H1 (cell line): Measurements from ENCODE around the gene PCDH19. TPM values are rescaled to one million over a fixed set of nuclear protein-coding genes. Genes with fewer than 3 reads are reported as not detected.

Source experiments
- CTCF ChIA-PET: fragments of 300-600 bp; sonication (Branson Sonifier 250); formaldehyde crosslinking; loops from one replicate; lab custom pipeline; 2021; ENCODE audit not compliant: partially characterized antibody; lab: Charles Lee
- POLR2A ChIA-PET: fragments of 300-600 bp; sonication (Branson Sonifier 250); formaldehyde crosslinking; loops from one replicate; lab custom pipeline; 2021; ENCODE audit warnings: inconsistent platforms; ENCODE audit not compliant: partially characterized antibody; lab: Charles Lee
- DNase-seq, 2 experiments: peaks; one replicate each; pipeline versions ENCODE4 v3.0.0 to v3.0.0-alpha.2; 2010 to 2022; ENCODE audit warnings: low spot score in 2 of 2, low read depth in 1 of 2, mixed read lengths in 1 of 2
- FAIRE-seq: peaks from 2 replicates; lab custom pipeline; 2011; peaks lifted over from hg19 to GRCh38; lab: Jason Lieb, UNC
- H2AFZ ChIP-seq: 2 replicates; pipeline ENCODE4 v1.8.1; 2012; ENCODE audit warnings: low read length, inconsistent platforms
- H2AK5ac ChIP-seq: 2 replicates; pipeline ENCODE4 v1.6.1; 2013; ENCODE audit warnings: low read depth, low read length
- H2BK120ac ChIP-seq: replicated peaks from 2 replicates; pipeline ENCODE3; 2013; ENCODE audit warnings: low read depth, low read length, inconsistent platforms
- H2BK12ac ChIP-seq: 2 replicates; pipeline ENCODE4 v1.6.1; 2013; ENCODE audit warnings: low read depth, low read length
- H2BK15ac ChIP-seq: 2 replicates; pipeline ENCODE4 v1.6.1; 2013; ENCODE audit warnings: low read length
- H2BK20ac ChIP-seq: 2 replicates; pipeline ENCODE4 v1.6.1; 2013; ENCODE audit warnings: low read length
- H2BK5ac ChIP-seq: 2 replicates; pipeline ENCODE4 v1.6.1; 2013; ENCODE audit warnings: low read depth, low read length
- H3K14ac ChIP-seq: 2 replicates; pipeline ENCODE4 v1.6.1; 2013; ENCODE audit warnings: inconsistent platforms; ENCODE audit not compliant: insufficient read length
- H3K18ac ChIP-seq: 2 replicates; pipeline ENCODE4 v1.6.1; 2013; ENCODE audit warnings: low read length; ENCODE audit errors: extremely low read depth
- H3K23ac ChIP-seq: 2 replicates; pipeline ENCODE4 v1.6.1; 2013; ENCODE audit warnings: inconsistent platforms; ENCODE audit not compliant: insufficient read length
- H3K23me2 ChIP-seq: 2 replicates; pipeline ENCODE4 v1.6.1; 2013; ENCODE audit warnings: low read depth, low read length
- H3K27ac ChIP-seq: 2 replicates; pipeline ENCODE4 v1.6.1; 2011; ENCODE audit warnings: low read depth, low read length, inconsistent platforms
- H3K27me3 ChIP-seq, 4 experiments: replicated peaks in 1 of 4; 1 replicate in 1 of 4; 2 replicates in 3 of 4; pipeline versions ENCODE4 v1.6.1 to v1.8.1; 2011 to 2013; ENCODE audit warnings: low read length in 3 of 4, mild to moderate bottlenecking in 3 of 4, inconsistent platforms in 2 of 4, mixed read lengths in 2 of 4, moderate library complexity in 1 of 4; ENCODE audit not compliant: control insufficient read depth in 3 of 4, insufficient read depth in 3 of 4; ENCODE audit errors: extremely low read depth in 1 of 4
- H3K36me3 ChIP-seq, 4 experiments: 2 replicates each; pipeline versions ENCODE4 v1.6.1 to v1.8.1; 2011 to 2013; ENCODE audit warnings: mild to moderate bottlenecking in 4 of 4, low read length in 3 of 4, moderate library complexity in 2 of 4, control low read depth in 1 of 4, inconsistent platforms in 1 of 4; ENCODE audit not compliant: insufficient read depth in 4 of 4, control insufficient read depth in 2 of 4
- H3K4ac ChIP-seq: replicated peaks from 2 replicates; pipeline ENCODE3; 2013; ENCODE audit warnings: low read length, low read depth, mixed read lengths, inconsistent platforms; ENCODE audit not compliant: insufficient read length
- H3K4me1 ChIP-seq, 4 experiments: replicated peaks in 1 of 4; 1 replicate in 1 of 4; 2 replicates in 3 of 4; pipeline versions ENCODE4 v1.6.1 to v1.8.1; 2011 to 2013; ENCODE audit warnings: low read length in 3 of 4, inconsistent platforms in 2 of 4, mixed read lengths in 1 of 4; ENCODE audit not compliant: insufficient read depth in 4 of 4, control insufficient read depth in 3 of 4
- H3K4me2 ChIP-seq, 2 experiments: 2 replicates each; pipeline versions ENCODE4 v1.6.1 to v1.8.1; 2011 to 2013; ENCODE audit warnings: low read depth in 2 of 2, low read length in 2 of 2, control low read depth in 1 of 2, inconsistent platforms in 1 of 2, mild to moderate bottlenecking in 1 of 2; ENCODE audit not compliant: insufficient read depth in 1 of 2
- H3K4me3 ChIP-seq, 4 experiments: fragments of 200-600, 300-600 bp in 1 of 4; sonication (generic), shearing (Covaris generic), sonication (Bioruptor Twin) in 1 of 4; 2 replicates each; pipeline versions ENCODE4 v1.5.1 to v1.8.1; 2011 to 2016; ENCODE audit warnings: low read length in 4 of 4, low read depth in 3 of 4, control low read depth in 2 of 4, inconsistent platforms in 2 of 4, mild to moderate bottlenecking in 2 of 4, mixed read lengths in 1 of 4, moderate library complexity in 1 of 4; ENCODE audit not compliant: insufficient read depth in 2 of 4; ENCODE audit errors: extremely low read depth in 1 of 4
- H3K56ac ChIP-seq: replicated peaks from 2 replicates; pipeline ENCODE3; 2013; ENCODE audit warnings: low read depth, mild to moderate bottlenecking, mixed read lengths, low read length, inconsistent platforms; ENCODE audit not compliant: insufficient read length
- H3K79me1 ChIP-seq: 2 replicates; pipeline ENCODE4 v1.6.1; 2013; ENCODE audit warnings: low read depth, low read length, control low read depth
- H3K79me2 ChIP-seq, 2 experiments: 2 replicates each; pipeline versions ENCODE4 v1.6.1 to v1.8.1; 2012 to 2013; ENCODE audit warnings: low read length in 2 of 2, mild to moderate bottlenecking in 2 of 2, inconsistent platforms in 1 of 2; ENCODE audit not compliant: insufficient read depth in 2 of 2, control insufficient read depth in 1 of 2
- H3K9ac ChIP-seq, 4 experiments: replicated peaks in 1 of 4; 1 replicate in 1 of 4; 2 replicates in 3 of 4; pipeline versions ENCODE4 v1.6.1 to v1.8.1; 2011 to 2013; ENCODE audit warnings: low read depth in 3 of 4, low read length in 3 of 4, control low read depth in 2 of 4, mild to moderate bottlenecking in 2 of 4, moderate library complexity in 2 of 4, inconsistent platforms in 1 of 4; ENCODE audit errors: extremely low read depth in 1 of 4
- H3K9me3 ChIP-seq, 2 experiments: 2 replicates each; pipeline versions ENCODE4 v1.6.1 to v1.8.1; 2012 to 2013; ENCODE audit warnings: mild to moderate bottlenecking in 2 of 2, moderate library complexity in 2 of 2, control low read depth in 1 of 2, inconsistent platforms in 1 of 2, low read depth in 1 of 2, low read length in 1 of 2, mixed read lengths in 1 of 2; ENCODE audit not compliant: insufficient read depth in 2 of 2
- H4K20me1 ChIP-seq, 2 experiments: replicated peaks in 1 of 2; 2 replicates each; pipeline versions ENCODE3 to v1.8.1; 2011 to 2013; ENCODE audit warnings: inconsistent platforms in 2 of 2, low read length in 2 of 2, mild to moderate bottlenecking in 1 of 2; ENCODE audit not compliant: insufficient read depth in 2 of 2, control insufficient read depth in 1 of 2
- H4K5ac ChIP-seq: 2 replicates; pipeline ENCODE4 v1.6.1; 2013; ENCODE audit warnings: low read length, low read depth, mixed read lengths, inconsistent platforms; ENCODE audit not compliant: insufficient read length
- H4K8ac ChIP-seq: 2 replicates; pipeline ENCODE4 v1.8.0; 2013; ENCODE audit warnings: mild to moderate bottlenecking, moderate library complexity, low read length, inconsistent platforms; ENCODE audit not compliant: insufficient read depth; ENCODE audit errors: extremely low read depth
- H4K91ac ChIP-seq: replicated peaks from 2 replicates; pipeline ENCODE3; 2013; ENCODE audit warnings: low read length, mixed read lengths, inconsistent platforms; ENCODE audit not compliant: insufficient read length
- CTCF ChIP-seq, 3 experiments: IDR thresholded peaks; 1 replicate in 2 of 3; 2 replicates in 1 of 3; pipeline versions ENCODE4 v1.5.1 to v1.6.1; 2011; ENCODE audit warnings: low read length in 3 of 3, mild to moderate bottlenecking in 3 of 3, inconsistent platforms in 2 of 3, low read depth in 1 of 3, moderate library complexity in 1 of 3; ENCODE audit not compliant: insufficient read depth in 1 of 3; ENCODE audit errors: control extremely low read depth in 1 of 3
- E2F6 ChIP-seq: IDR thresholded peaks from 2 replicates; pipeline ENCODE4 v1.6.1; 2012; ENCODE audit warnings: inconsistent platforms
- KDM5A ChIP-seq: fragments of 200-600 bp; IDR thresholded peaks from 2 replicates; pipeline ENCODE4 v1.7.1; 2012; ENCODE audit warnings: mild to moderate bottlenecking, low read length, inconsistent platforms, mixed read lengths
- MAFK ChIP-seq: IDR thresholded peaks from 2 replicates; pipeline ENCODE4 v1.6.1; 2012; ENCODE audit warnings: low read depth, mild to moderate bottlenecking, improper control_type of control experiment, low read length
- POLR2AphosphoS5 ChIP-seq: IDR thresholded peaks from 2 replicates; pipeline ENCODE4 v1.6.1; 2011; ENCODE audit warnings: low read depth, low read length
- RFX5 ChIP-seq: IDR thresholded peaks from 2 replicates; pipeline ENCODE4 v1.6.1; 2011; ENCODE audit warnings: low read depth, low read length, improper control_type of control experiment, borderline replicate concordance
- RXRA ChIP-seq: IDR thresholded peaks from 2 replicates; pipeline ENCODE4 v1.6.1; 2011; ENCODE audit warnings: low read depth, mild to moderate bottlenecking, low read length, moderate library complexity; ENCODE audit not compliant: insufficient read depth
- SAP30 ChIP-seq: fragments of 300-600 bp; sonication (generic); IDR thresholded peaks from 2 replicates; pipeline ENCODE4 v1.7.1; 2012; ENCODE audit warnings: low read length, moderate library complexity, mild to moderate bottlenecking, inconsistent platforms; ENCODE audit not compliant: insufficient read depth, insufficient replicate concordance
- SUZ12 ChIP-seq: fragments of 200-600 bp; sonication (generic); IDR thresholded peaks from 2 replicates; pipeline ENCODE4 v1.6.1; 2012; ENCODE audit warnings: mild to moderate bottlenecking, inconsistent platforms, low read length, moderate library complexity, mixed read lengths
- TAF1 ChIP-seq: IDR thresholded peaks from 2 replicates; pipeline ENCODE4 v1.6.1; 2011; ENCODE audit warnings: mild to moderate bottlenecking, low read depth, low read length
- TBP ChIP-seq: IDR thresholded peaks from 2 replicates; pipeline ENCODE4 v1.6.1; 2011; ENCODE audit warnings: low read depth, low read length, improper control_type of control experiment
- WGBS, 2 experiments: shearing (Covaris generic) in 1 of 2; methylation state at CpG; one replicate each; pipeline versions ENCODE4 v1.1.6 to v1.1.7; 2013 to 2015; ENCODE audit warnings: low lambda C conversion rate in 2 of 2, mixed read lengths in 2 of 2, inconsistent platforms in 1 of 2, low coverage in 1 of 2, missing lambda C conversion rate in 1 of 2; ENCODE audit not compliant: insufficient replicate concordance in 2 of 2, insufficient coverage in 1 of 2, insufficient read length in 1 of 2; ENCODE audit errors: extremely low coverage in 1 of 2, missing lambda C conversion rate in 1 of 2; 5-methylcytosine and 5-hydroxymethylcytosine counted together
- polyA plus RNA-seq, 7 experiments: library from polyadenylated mRNA; depleted of rRNA in 3 of 7; stranded (reverse) in 5 of 7; unstranded in 2 of 7; fragments of >200 nt in 5 of 7; fragments of 200-250 nt in 2 of 7; gene quantifications; 1 replicate in 5 of 7; 2 replicates in 1 of 7; 4 replicates in 1 of 7; pipeline versions ENCODE4 v1.2.1 to v1.2.3, GENCODE V29; 2011 to 2013; ENCODE audit warnings: missing spikeins in 2 of 7, mixed read lengths in 2 of 7
- total RNA-seq: library from RNA; stranded (reverse); fragmentation: NEBNext Ultra II Directional; extraction: Animal tissue kit (Norgen Biotek cat#: 25700); gene quantifications from 2 replicates; pipeline ENCODE4 v1.2.1, GENCODE V29; 2021

PCDH19 gene
- total and polyA plus RNA-seq, 2 of the 8 experiments (the other 6 are each of a cell fraction or from before 2014, with no cell fraction given): 0.12 to 1.2 TPM

GRCh38 chrX:100355680-100356079 lies 54.4 kb downstream of the PCDH19 start:
- no peak overlapping the region for H3K14ac ChIP-seq
- H4K5ac ChIP-seq: no peak overlapping the region
- H3K36me3 ChIP-seq: no peaks in the 10 kb centered on the region
- WGBS, 2 experiments: 100% methylated on average over 1 of the region's 3 CpGs; no CpG with 5 or more reads in 1 of the 2 experiments
- H4K8ac ChIP-seq: no peak overlapping the region
- no peak overlapping the region for H4K91ac ChIP-seq
- FAIRE-seq: no peak
- no peak overlapping the region for H3K18ac ChIP-seq
- H3K4ac ChIP-seq: no peak overlapping the region
- H3K56ac ChIP-seq: no peak overlapping the region
- no peak overlapping the region for H2AK5ac ChIP-seq
- no peak overlapping the region for H2BK20ac ChIP-seq
- H3K4me1 ChIP-seq: no peaks in the 10 kb centered on the region; a peak in 1 of 7 replicates
- ChIA-PET CTCF (interaction anchor here (0.8 to 1.6 kb wide), 4 partner anchors 10 to 58 kb away, joined by 3 to 5 read pairs (median 4); no protein-coding TSS in a partner anchor), POLR2A (no interaction called here)
- H3K9ac ChIP-seq: no peak overlapping the region
- H3K27ac ChIP-seq: no peak overlapping the region
- H3K23ac ChIP-seq: no peak overlapping the region
- H3K9me3 ChIP-seq: no peaks in the 10 kb centered on the region
- no peaks in the 10 kb centered on the region for H3K79me1 ChIP-seq
- H3K79me2 ChIP-seq: no peaks in the 10 kb centered on the region
- no peak overlapping the region for H2BK12ac ChIP-seq
- H2BK5ac ChIP-seq: no peak overlapping the region
- DNase-seq: no peak
- H3K4me2 ChIP-seq: no peak overlapping the region
- H3K27me3 ChIP-seq: peaks cover 0 to 4% (median 1%) of the 10 kb centered on the region in 4 experiments; a peak in 1 of 7 replicates
- H4K20me1 ChIP-seq: no peaks in the 10 kb centered on the region
- H2BK15ac ChIP-seq: no peak overlapping the region
- H2BK120ac ChIP-seq: no peak overlapping the region
- no peaks in the 10 kb centered on the region for H3K23me2 ChIP-seq
- H3K4me3 ChIP-seq: no peak overlapping the region
- H2AFZ ChIP-seq: no peak overlapping the region
- TF ChIP-seq SUZ12: no peak
- no peak for TF ChIP-seq E2F6
- no peak for TF ChIP-seq RFX5
- TF ChIP-seq RXRA: no peak
- no peak for TF ChIP-seq MAFK
- TF ChIP-seq TAF1: no peak
- TF ChIP-seq TBP: no peak
- TF ChIP-seq KDM5A: no peak
- no peak for TF ChIP-seq POLR2AphosphoS5
- TF ChIP-seq CTCF (IDR thresholded peaks at IDR 0.05; ENCODE audit: control extremely low read depth in 1 of 3, insufficient read depth in 1 of 3, low read depth in 1 of 3, low read length in 3 of 3): no peak
- no peak for TF ChIP-seq SAP30
